Right ventricle myocardium inferior (tissue), 1 donor: ENCODE measurements around the gene STARD13. TPM values are rescaled to one million over a fixed set of nuclear protein-coding genes. Genes with fewer than 3 reads are reported as not detected.
A peak's percentile ranks its signal among the peaks of the same experiment; 100 is the strongest.

Source experiments
- ATAC-seq: fragments of 200-7000 bp; cut with Tn5 transposase; one replicate; pipeline ENCODE4 v1.9.1; 2020; ENCODE audit warnings: mild to moderate bottlenecking, moderate library complexity
- DNase-seq: peaks from one replicate; pipeline ENCODE4 v3.0.0; 2021; ENCODE audit errors: missing footprints
- intact Hi-C: fragments of 100-400 bp; cut with DNase I; formaldehyde crosslinking; loops from one replicate; pipeline ENCODE4 v1.11.0; 2022
- total RNA-seq: library from RNA; stranded (reverse); fragmentation: NEBNext Ultra II Directional; extraction: Animal tissue kit (Norgen Biotek cat#: 25700); gene quantifications from one replicate; pipeline ENCODE4 v1.2.1, GENCODE V29; 2021
- donor health status: DM: no; HTN: yes; CAD: no; lungs with severe emphysema.

STARD13 gene
- total RNA-seq, 1 donor from 2014 or later, result 36.4 TPM

- ATAC-seq, result no peak
- intact Hi-C loops, result no loop called here
- DNase-seq, result no peak
These were observed 212.8 kb downstream of the STARD13 start for GRCh38 chr13:33072759-33073158.

- intact Hi-C loops, result no loop called here
- DNase-seq (no peak), ATAC-seq (no peak)
These were observed 213.3 kb downstream of the STARD13 start for GRCh38 chr13:33072282-33072681.

GRCh38 chr13:33070713-33071112 is 214.8 kb downstream of the STARD13 start:
- intact Hi-C loops, result no loop called here
- ATAC-seq, result no peak
- DNase-seq, result no peak

GRCh38 chr13:33069365-33069764 is 216.2 kb downstream of the STARD13 start:
- intact Hi-C loops, result no loop called here
- DNase-seq (no peak), ATAC-seq (no peak)

- ATAC-seq (no peak), DNase-seq (no peak)
- intact Hi-C loops, result no loop called here
These were observed 219.2 kb downstream of the STARD13 start for GRCh38 chr13:33066329-33066728.

- intact Hi-C loops, result no loop called here
- DNase-seq (no peak), ATAC-seq (no peak)
These were observed 224.7 kb downstream of the STARD13 start for GRCh38 chr13:33060815-33061214.

GRCh38 chr13:33058776-33059327 is 226.7 kb downstream of the STARD13 start:
- DNase-seq (no peak), ATAC-seq (no peak)
- intact Hi-C loops, result no loop called here

GRCh38 chr13:33057019-33057780 is 228.4 kb downstream of the STARD13 start:
- ATAC-seq (peak; percentile 66), DNase-seq (no peak)
- intact Hi-C loops, result no loop called here

GRCh38 chr13:33053397-33054066 is 232.0 kb downstream of the STARD13 start:
- intact Hi-C loops, result no loop called here
- ATAC-seq (no peak), DNase-seq (no peak)
